Lower leg skin (tissue), 3 donors: ENCODE data around the gene NOTCH1.

Experiments
- POLR2A ChIP-seq, 2 donors: fragments of 450-650 bp; IDR thresholded peaks; one replicate each; pipeline ENCODE4 v1.6.1; 2016 to 2017; ENCODE audit warnings: antibody characterized with exemption in 2 of 2, mild to moderate bottlenecking in 1 of 2, moderate library complexity in 1 of 2
- TF ChIP-seq, protein P1 (sequence below), 3 donors: fragments of 450-650 bp; IDR thresholded peaks; one replicate each; pipeline ENCODE4 v1.5.1; 2016; ENCODE audit warnings: antibody characterized with exemption in 3 of 3, mild to moderate bottlenecking in 3 of 3, moderate library complexity in 2 of 3

DNA sequence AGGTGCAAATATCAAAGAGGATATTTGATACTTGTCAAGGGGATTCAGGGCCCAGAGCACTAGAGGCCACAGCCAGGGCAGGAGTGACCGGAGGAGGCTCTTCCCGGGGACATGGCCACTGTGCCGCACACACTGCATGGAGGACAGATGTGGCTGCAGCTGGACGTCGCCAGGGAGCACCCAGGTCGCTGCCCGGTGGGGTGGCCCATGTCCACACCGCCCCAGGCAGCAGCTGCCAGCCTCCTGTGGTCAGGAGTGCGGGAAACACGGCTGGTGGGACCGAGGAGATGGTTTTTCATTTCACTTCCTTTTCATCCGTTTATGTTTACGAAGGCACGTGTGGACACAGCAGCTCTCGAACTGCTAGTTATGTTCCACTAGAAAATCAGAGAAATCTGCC, 78.1 kb downstream of the NOTCH1 start:
- TF ChIP-seq, protein P1, sequence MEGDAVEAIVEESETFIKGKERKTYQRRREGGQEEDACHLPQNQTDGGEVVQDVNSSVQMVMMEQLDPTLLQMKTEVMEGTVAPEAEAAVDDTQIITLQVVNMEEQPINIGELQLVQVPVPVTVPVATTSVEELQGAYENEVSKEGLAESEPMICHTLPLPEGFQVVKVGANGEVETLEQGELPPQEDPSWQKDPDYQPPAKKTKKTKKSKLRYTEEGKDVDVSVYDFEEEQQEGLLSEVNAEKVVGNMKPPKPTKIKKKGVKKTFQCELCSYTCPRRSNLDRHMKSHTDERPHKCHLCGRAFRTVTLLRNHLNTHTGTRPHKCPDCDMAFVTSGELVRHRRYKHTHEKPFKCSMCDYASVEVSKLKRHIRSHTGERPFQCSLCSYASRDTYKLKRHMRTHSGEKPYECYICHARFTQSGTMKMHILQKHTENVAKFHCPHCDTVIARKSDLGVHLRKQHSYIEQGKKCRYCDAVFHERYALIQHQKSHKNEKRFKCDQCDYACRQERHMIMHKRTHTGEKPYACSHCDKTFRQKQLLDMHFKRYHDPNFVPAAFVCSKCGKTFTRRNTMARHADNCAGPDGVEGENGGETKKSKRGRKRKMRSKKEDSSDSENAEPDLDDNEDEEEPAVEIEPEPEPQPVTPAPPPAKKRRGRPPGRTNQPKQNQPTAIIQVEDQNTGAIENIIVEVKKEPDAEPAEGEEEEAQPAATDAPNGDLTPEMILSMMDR (IDR thresholded peaks at IDR 0.05), result no peak
- no peak for TF ChIP-seq POLR2A (IDR thresholded peaks at IDR 0.05)
